Common myeloid progenitor, CD34-positive (primary cell): ENCODE results near the gene DHRS12. TPM values are rescaled to one million over a fixed set of nuclear protein-coding genes. Genes with fewer than 3 reads are reported as not detected.

ENCODE experiments used
- CTCF ChIA-PET: fragments of 350-600 bp; sonication (Branson Sonifier 250); formaldehyde crosslinking; loops from one replicate; lab custom pipeline; 2021; ENCODE audit warnings: antibody characterized with exemption; lab: Charles Lee
- POLR2A ChIA-PET: fragments of 350-600 bp; sonication (Branson Sonifier 250); formaldehyde crosslinking; loops from one replicate; lab custom pipeline; 2021; ENCODE audit warnings: antibody characterized with exemption; lab: Charles Lee
- DNase-seq, 3 donors: peaks; one replicate each; pipeline versions ENCODE4 v3.0.0 to v3.0.0-alpha.2; 2013
- H3K27ac ChIP-seq, 2 experiments: 1 replicate in 1 of 2; 2 replicates in 1 of 2; pipeline ENCODE4 v1.7.0; 2013; ENCODE audit warnings: inconsistent platforms in 2 of 2, low read length in 2 of 2, mild to moderate bottlenecking in 2 of 2, low read depth in 1 of 2, moderate library complexity in 1 of 2; ENCODE audit not compliant: severe bottlenecking in 2 of 2, insufficient read depth in 1 of 2, poor library complexity in 1 of 2
- H3K27me3 ChIP-seq, 5 experiments: replicated peaks in 2 of 5; 1 replicate in 3 of 5; 2 replicates in 2 of 5; pipeline versions ENCODE4 v1.6.1 to v1.7.0; 2013; ENCODE audit warnings: low read length in 4 of 5, mild to moderate bottlenecking in 2 of 5, moderate library complexity in 2 of 5, inconsistent platforms in 1 of 5; ENCODE audit not compliant: insufficient read depth in 5 of 5, control insufficient read depth in 4 of 5
- H3K36me3 ChIP-seq, 4 experiments: 1 replicate in 2 of 4; 2 replicates in 2 of 4; pipeline versions ENCODE4 v1.6.1 to v1.7.0; 2013; ENCODE audit warnings: low read length in 3 of 4, control low read depth in 1 of 4, mild to moderate bottlenecking in 1 of 4; ENCODE audit not compliant: control insufficient read depth in 4 of 4, insufficient read depth in 4 of 4
- H3K4me1 ChIP-seq, 4 experiments: 1 replicate in 3 of 4; 2 replicates in 1 of 4; pipeline versions ENCODE4 v1.6.1 to v1.7.1; 2013; ENCODE audit warnings: low read length in 3 of 4, mild to moderate bottlenecking in 3 of 4, control low read depth in 1 of 4, inconsistent platforms in 1 of 4, moderate library complexity in 1 of 4; ENCODE audit not compliant: control insufficient read depth in 4 of 4, insufficient read depth in 4 of 4; ENCODE audit errors: control extremely low read depth in 1 of 4
- H3K4me3 ChIP-seq, 7 experiments: 1 replicate in 4 of 7; 2 replicates in 3 of 7; pipeline versions ENCODE4 v1.5.1 to v1.7.0; 2013; ENCODE audit warnings: mild to moderate bottlenecking in 7 of 7, low read length in 6 of 7, moderate library complexity in 6 of 7, inconsistent platforms in 2 of 7, low read depth in 2 of 7, control low read depth in 1 of 7; ENCODE audit not compliant: insufficient read depth in 4 of 7, control insufficient read depth in 1 of 7; ENCODE audit errors: extremely low read depth in 1 of 7
- H3K9me3 ChIP-seq, 5 experiments: 1 replicate in 4 of 5; 2 replicates in 1 of 5; pipeline versions ENCODE4 v1.6.1 to v1.7.1; 2013; ENCODE audit warnings: low read length in 4 of 5, mild to moderate bottlenecking in 2 of 5, inconsistent platforms in 1 of 5, low read depth in 1 of 5, moderate library complexity in 1 of 5; ENCODE audit not compliant: control insufficient read depth in 4 of 5, insufficient read depth in 2 of 5; ENCODE audit errors: control extremely low read depth in 1 of 5
- WGBS: methylation state at CpG from one replicate; pipeline ENCODE4 v1.1.5; 2013; ENCODE audit not compliant: insufficient coverage; 5-methylcytosine and 5-hydroxymethylcytosine counted together
- polyA plus RNA-seq: library from polyadenylated mRNA; unstranded; fragments of 120-200 nt; gene quantifications from one replicate; pipeline ENCODE4 v1.2.1, GENCODE V29; 2013

DHRS12 gene
- polyA plus RNA-seq = 18.4 TPM

GRCh38 chr13:51803422-51804294 lies at the start of gene DHRS12:
TSS of gene DHRS12 (minus strand) at chr13:51804163. CDS start at chr13:51799659, 4,504 bp downstream.
- Histone ChIP-seq H3K36me3 (peaks cover 0 to 6% (median 0%) of the 10 kb centered on the region in 4 experiments), H3K4me1 (peaks cover 13 to 57% (median 42%) of the 10 kb centered on the region in 4 experiments), H3K27me3 (no peaks in the 10 kb centered on the region), H3K27ac (peak within 1 kb of the TSS; percentile 82 to 94), H3K4me3 (peak within 1 kb of the TSS; percentile 46 to 82 (median 75)), H3K9me3 (no peaks in the 10 kb centered on the region)
- ChIA-PET CTCF (interaction anchor here (1.0 to 1.5 kb wide), 4 partner anchors 12 to 360 kb away, joined by 3 to 5 read pairs (median 4); no protein-coding TSS in a partner anchor), POLR2A (interaction anchor here (1.7 kb wide), 1 partner anchor 10 kb away, joined by 8 read pairs; no protein-coding TSS in a partner anchor)
- peak; percentile 87 to 95 (median 92) for DNase-seq
- WGBS = 0% methylated on average over 85 of the region's 91 CpGs

- DNase-seq = peak in 2 of 3 donors; percentile 48 to 50
- peaks cover 0 to 7% (median 5%) of the 10 kb centered on the region in 4 experiments for H3K4me1 ChIP-seq
- no peaks in the 10 kb centered on the region for H3K36me3 ChIP-seq
- no peaks in the 10 kb centered on the region for H3K27me3 ChIP-seq
- ChIA-PET POLR2A (no interaction called here), CTCF (interaction anchor here (0.6 to 6.0 kb wide), 11 partner anchors 12 to 415 kb away, joined by 3 to 44 read pairs (median 3); partner anchors contain the start of gene CCDC70)
- 65% methylated on average over 20 of the region's 21 CpGs for WGBS
- no peak overlapping the region for H3K27ac ChIP-seq
- no peak overlapping the region for H3K4me3 ChIP-seq
- no peaks in the 10 kb centered on the region for H3K9me3 ChIP-seq
Measured at GRCh38 chr13:51849145-51850101, 45.5 kb upstream of the DHRS12 start.

GRCh38 chr13:51848674-51849073 lies 44.7 kb upstream of the DHRS12 start:
- Histone ChIP-seq H3K27ac (no peak overlapping the region), H3K27me3 (no peaks in the 10 kb centered on the region), H3K4me1 (peaks cover 0 to 7% (median 5%) of the 10 kb centered on the region in 4 experiments), H3K4me3 (no peak overlapping the region), H3K9me3 (no peaks in the 10 kb centered on the region), H3K36me3 (no peaks in the 10 kb centered on the region)
- POLR2A ChIA-PET = no interaction called here
- no peak for DNase-seq
- 98% methylated on average over 4 of the region's 4 CpGs for WGBS
- CTCF ChIA-PET = interaction anchor here (0.6 to 6.0 kb wide), 9 partner anchors 11 to 47 kb away, joined by 3 to 44 read pairs (median 4); partner anchors contain the start of gene CCDC70

GRCh38 chr13:51846756-51847155 lies 42.8 kb upstream of the DHRS12 start:
- ChIA-PET CTCF (interaction anchor here (1.0 to 6.0 kb wide), 6 partner anchors 9 to 49 kb away, joined by 3 to 44 read pairs (median 4); partner anchors contain the start of gene CCDC70), POLR2A (no interaction called here)
- no peak overlapping the region for H3K4me3 ChIP-seq

GRCh38 chr13:51845574-51846318 lies 41.8 kb upstream of the DHRS12 start:
- H3K9me3 ChIP-seq = no peaks in the 10 kb centered on the region
- WGBS = 81% methylated on average over 4 of the region's 5 CpGs
- no peaks in the 10 kb centered on the region for H3K36me3 ChIP-seq
- no peak overlapping the region for H3K27ac ChIP-seq
- H3K4me1 ChIP-seq = peaks cover 0 to 11% (median 5%) of the 10 kb centered on the region in 4 experiments
- ChIA-PET POLR2A (no interaction called here), CTCF (interaction anchor here (1.1 to 5.2 kb wide), 8 partner anchors 8 to 50 kb away, joined by 3 to 24 read pairs (median 6); partner anchors contain the start of gene CCDC70)
- DNase-seq = no peak
- no peaks in the 10 kb centered on the region for H3K27me3 ChIP-seq
- H3K4me3 ChIP-seq = peak overlapping the region in 2 of 7 experiments; percentile 72 to 73

More at GRCh38 chr13:51846756-51847155, 42.8 kb upstream of the DHRS12 start:
- Histone ChIP-seq H3K4me1 (peaks cover 0 to 7% (median 5%) of the 10 kb centered on the region in 4 experiments), H3K27me3 (no peaks in the 10 kb centered on the region), H3K36me3 (no peaks in the 10 kb centered on the region), H3K27ac (no peak overlapping the region), H3K9me3 (no peaks in the 10 kb centered on the region)
- DNase-seq = no peak
- no CpG with 5 or more reads among the region's 1 CpG for WGBS
